IPS-20b (cell line): ENCODE data around the gene A4GALT.
"Not testable (repeated sequence)": the region's sequence is repeated elsewhere in the genome, so short reads cannot be mapped to it uniquely, and the experiment has no call there.

Experiments used
- H3K27ac ChIP-seq: one replicate; pipeline ENCODE4 v1.5.1; 2013; ENCODE audit warnings: low read length
- H3K27me3 ChIP-seq: 2 replicates; pipeline ENCODE4 v1.6.1; 2013; ENCODE audit warnings: mild to moderate bottlenecking, low read length, inconsistent platforms; ENCODE audit not compliant: insufficient read depth
- H3K36me3 ChIP-seq: 2 replicates; pipeline ENCODE4 v1.6.1; 2013; ENCODE audit warnings: low read depth, mild to moderate bottlenecking, inconsistent platforms, low read length, moderate library complexity; ENCODE audit not compliant: insufficient read depth
- H3K4me1 ChIP-seq: 2 replicates; pipeline ENCODE4 v1.6.1; 2013; ENCODE audit warnings: mild to moderate bottlenecking, control low read depth, inconsistent platforms, low read length, moderate library complexity; ENCODE audit not compliant: insufficient read depth
- H3K4me3 ChIP-seq: 2 replicates; pipeline ENCODE4 v1.5.1; 2013; ENCODE audit warnings: mild to moderate bottlenecking, low read length, inconsistent platforms
- H3K9ac ChIP-seq: 2 replicates; pipeline ENCODE4 v1.6.1; 2013; ENCODE audit warnings: low read depth, mild to moderate bottlenecking, inconsistent platforms, low read length, moderate library complexity
- H3K9me3 ChIP-seq: 2 replicates; pipeline ENCODE4 v1.6.1; 2013; ENCODE audit warnings: mild to moderate bottlenecking, low read depth, low read length, inconsistent platforms; ENCODE audit not compliant: insufficient read depth

Gene A4GALT

DNA sequence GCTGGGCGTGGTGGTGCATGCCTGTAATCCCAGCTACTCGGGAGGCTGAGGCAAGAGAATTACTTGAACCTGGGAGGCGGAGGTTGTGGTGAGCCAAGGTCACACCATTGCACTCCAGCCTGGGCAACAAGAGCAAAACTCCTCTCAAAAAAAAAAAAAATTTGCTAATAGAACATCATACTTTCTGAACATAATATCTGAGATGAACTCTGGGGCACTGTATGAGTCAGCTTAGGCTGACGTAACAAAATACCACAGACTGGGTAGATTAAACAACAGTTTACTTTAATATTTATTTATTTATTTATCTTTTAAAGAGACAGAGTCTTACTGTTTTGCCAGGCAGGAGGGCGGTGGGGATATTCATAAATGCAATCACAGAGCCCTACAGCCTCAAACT, 34.9 kb upstream of the A4GALT start:
- not testable (repeated sequence) for H3K27me3 ChIP-seq, H3K9ac ChIP-seq, H3K27ac ChIP-seq, H3K9me3 ChIP-seq, H3K36me3 ChIP-seq, H3K4me3 ChIP-seq, H3K4me1 ChIP-seq

- not testable (repeated sequence) for H3K9ac ChIP-seq, H3K27me3 ChIP-seq, H3K36me3 ChIP-seq, H3K4me1 ChIP-seq, H3K9me3 ChIP-seq, H3K27ac ChIP-seq, H3K4me3 ChIP-seq
Measured at GRCh38 chr22:42755121-42755520, 34.5 kb upstream of the A4GALT start.

DNA sequence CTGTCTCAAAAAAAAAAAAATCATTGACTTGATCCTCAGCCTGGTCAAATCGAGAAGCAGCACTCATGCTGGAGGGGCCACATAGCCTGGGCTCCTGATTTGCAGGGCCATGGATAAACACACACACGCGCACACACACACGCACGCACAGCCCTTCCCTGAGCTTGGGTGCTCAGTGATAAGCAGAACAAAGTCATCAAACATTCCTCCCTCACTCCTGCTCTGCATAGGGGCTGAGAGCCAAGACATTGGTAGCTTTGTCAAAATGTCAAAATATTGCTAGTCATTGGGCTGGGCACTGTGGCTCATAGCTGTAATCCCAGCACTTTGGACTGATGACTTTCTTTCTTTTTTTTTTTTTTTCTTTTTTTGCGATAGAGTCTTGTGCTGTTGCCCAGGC, 34.0 kb upstream of the A4GALT start:
- no peak overlapping the region for H3K9ac ChIP-seq
- H3K9me3 ChIP-seq = no peaks in the 10 kb centered on the region
- H3K36me3 ChIP-seq = no peaks in the 10 kb centered on the region
- H3K4me1 ChIP-seq = no peaks in the 10 kb centered on the region; the same call in 1 of the 2 replicates
- H3K4me3 ChIP-seq = no peak overlapping the region
- no peak overlapping the region for H3K27ac ChIP-seq
- no peaks in the 10 kb centered on the region; the same call in 1 of the 2 replicates for H3K27me3 ChIP-seq

DNA sequence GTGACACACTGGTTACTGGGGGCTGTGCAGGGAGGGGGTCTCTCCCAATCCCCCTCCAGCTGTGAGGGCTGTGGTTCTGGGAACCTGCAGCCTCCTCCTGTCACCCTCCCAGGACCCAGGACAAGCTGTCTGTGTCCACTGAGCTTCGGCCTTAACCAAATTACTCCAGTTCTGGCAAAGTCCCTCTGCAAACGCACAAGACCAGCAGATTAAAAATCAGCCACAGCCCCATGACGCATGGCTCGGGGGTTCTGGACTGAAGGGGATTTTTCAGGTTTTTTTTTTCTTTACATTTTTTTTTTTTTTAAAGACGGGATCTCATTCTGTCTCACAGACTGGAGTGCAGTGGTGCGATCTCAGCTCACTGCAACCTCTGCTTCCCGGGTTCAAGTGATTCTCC, 32.2 kb upstream of the A4GALT start:
- Histone ChIP-seq H3K36me3 (no peaks in the 10 kb centered on the region), H3K9ac (no peak overlapping the region), H3K27ac (no peak overlapping the region), H3K4me3 (no peak overlapping the region), H3K4me1 (no peaks in the 10 kb centered on the region; the same call in 1 of the 2 replicates), H3K9me3 (no peaks in the 10 kb centered on the region), H3K27me3 (no peaks in the 10 kb centered on the region; the same call in 1 of the 2 replicates)

DNA sequence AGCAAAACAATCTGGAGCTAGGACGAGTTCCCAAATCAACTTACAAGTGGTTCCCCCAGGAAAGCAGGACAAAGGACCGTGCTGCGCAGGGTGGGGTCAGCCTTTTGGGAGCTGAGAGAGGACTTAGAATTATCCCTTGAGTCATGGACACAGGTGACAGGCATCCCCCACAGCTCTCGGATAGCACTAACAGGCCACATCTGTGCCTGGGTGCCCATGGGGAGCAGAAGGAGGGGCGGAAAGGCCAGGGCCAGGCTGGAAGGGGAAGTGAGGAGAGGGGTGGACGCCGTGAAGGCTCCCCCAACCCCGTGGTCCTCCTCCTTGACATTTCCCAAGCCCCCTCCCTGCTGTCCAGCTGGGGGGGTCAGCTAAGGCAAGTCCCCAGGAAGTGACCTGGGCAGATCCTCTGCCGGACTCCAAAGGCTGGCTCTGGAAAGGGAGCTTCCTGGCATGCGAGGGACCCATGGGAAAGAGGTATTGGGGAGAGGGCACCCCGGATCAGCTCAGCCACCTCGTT, 31.6 kb upstream of the A4GALT start:
- H3K27me3 ChIP-seq = no peaks in the 10 kb centered on the region
- no peaks in the 10 kb centered on the region for H3K9me3 ChIP-seq
- H3K4me1 ChIP-seq = no peaks in the 10 kb centered on the region
- H3K27ac ChIP-seq = no peak overlapping the region
- no peaks in the 10 kb centered on the region for H3K36me3 ChIP-seq
- no peak overlapping the region for H3K4me3 ChIP-seq
- H3K9ac ChIP-seq = no peak overlapping the region

GRCh38 chr22:42750421-42750820, 29.8 kb upstream of the A4GALT start:
- not testable (repeated sequence) for H3K4me1 ChIP-seq, H3K36me3 ChIP-seq, H3K27me3 ChIP-seq, H3K9me3 ChIP-seq, H3K9ac ChIP-seq, H3K27ac ChIP-seq, H3K4me3 ChIP-seq

DNA sequence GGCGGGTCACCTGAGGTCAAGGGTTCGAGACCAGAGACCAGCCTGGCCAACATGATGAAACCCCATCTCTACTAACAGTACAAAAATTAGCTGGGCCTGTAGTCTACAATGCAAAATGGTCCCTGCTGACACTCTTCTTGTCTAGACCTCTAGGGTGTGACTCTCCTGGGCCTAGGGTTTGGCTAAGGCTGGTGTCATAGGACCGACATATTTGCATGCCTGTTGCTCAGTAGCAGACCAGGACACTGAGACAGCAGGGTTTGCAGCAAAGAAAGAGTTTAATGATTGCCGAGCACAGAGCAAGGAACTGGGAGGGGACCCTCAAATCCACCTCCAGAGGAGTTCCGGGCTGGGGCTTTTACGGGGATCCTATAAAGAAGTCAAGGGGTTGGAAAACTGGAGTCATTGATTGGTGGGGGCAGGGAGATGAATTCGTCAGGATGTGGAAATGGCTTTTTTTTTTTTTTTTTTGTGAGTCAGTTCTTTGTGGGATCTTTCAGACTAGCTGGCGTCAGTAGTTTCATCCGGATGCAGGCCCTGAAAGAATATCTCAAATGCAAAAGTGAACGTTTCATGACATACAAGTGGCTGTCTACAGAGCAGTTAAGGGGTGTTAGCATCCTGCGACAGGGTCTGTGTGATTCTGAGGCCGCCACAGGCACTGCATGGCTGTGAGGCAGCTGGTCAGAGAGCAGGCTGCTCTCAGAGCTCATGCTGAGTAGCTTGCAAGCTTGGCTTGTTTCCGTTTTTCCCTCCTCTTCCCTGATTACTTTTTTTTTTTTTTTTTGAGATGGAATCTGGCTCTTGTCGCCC, 27.2 kb upstream of the A4GALT start:
- H3K4me3 ChIP-seq = no peak overlapping the region
- no peak overlapping the region for H3K27ac ChIP-seq
- no peak overlapping the region for H3K9ac ChIP-seq
- H3K9me3 ChIP-seq = no peaks in the 10 kb centered on the region
- H3K4me1 ChIP-seq = no peaks in the 10 kb centered on the region; the same call in 1 of the 2 replicates
- no peaks in the 10 kb centered on the region for H3K27me3 ChIP-seq
- no peaks in the 10 kb centered on the region for H3K36me3 ChIP-seq

DNA sequence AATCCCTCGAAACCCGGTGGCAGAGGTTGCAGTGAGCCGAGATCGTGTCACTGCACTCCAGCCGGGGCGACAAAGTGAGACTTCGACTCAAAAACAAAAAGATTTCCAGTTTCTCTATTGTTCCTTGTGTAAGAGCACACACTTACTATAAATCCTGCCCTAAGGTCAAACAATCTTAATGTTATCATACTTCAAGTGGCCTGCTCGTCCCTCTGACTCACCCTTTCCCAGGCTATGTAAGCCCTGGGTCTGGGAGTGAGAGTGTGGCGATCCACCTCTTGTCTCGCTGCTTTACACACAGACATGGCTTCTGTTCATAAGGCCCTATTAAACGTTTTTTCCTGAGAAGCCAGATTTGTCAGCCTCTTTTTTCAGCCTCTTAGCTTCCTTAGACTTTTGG, 24.4 kb upstream of the A4GALT start:
- H3K4me1 ChIP-seq = no peaks in the 10 kb centered on the region; the same call in none of the 2 replicates
- H3K36me3 ChIP-seq = no peaks in the 10 kb centered on the region
- H3K27me3 ChIP-seq = no peaks in the 10 kb centered on the region
- no peak overlapping the region for H3K9ac ChIP-seq
- H3K9me3 ChIP-seq = no peaks in the 10 kb centered on the region
- H3K4me3 ChIP-seq = no peak overlapping the region
- no peak overlapping the region for H3K27ac ChIP-seq

DNA sequence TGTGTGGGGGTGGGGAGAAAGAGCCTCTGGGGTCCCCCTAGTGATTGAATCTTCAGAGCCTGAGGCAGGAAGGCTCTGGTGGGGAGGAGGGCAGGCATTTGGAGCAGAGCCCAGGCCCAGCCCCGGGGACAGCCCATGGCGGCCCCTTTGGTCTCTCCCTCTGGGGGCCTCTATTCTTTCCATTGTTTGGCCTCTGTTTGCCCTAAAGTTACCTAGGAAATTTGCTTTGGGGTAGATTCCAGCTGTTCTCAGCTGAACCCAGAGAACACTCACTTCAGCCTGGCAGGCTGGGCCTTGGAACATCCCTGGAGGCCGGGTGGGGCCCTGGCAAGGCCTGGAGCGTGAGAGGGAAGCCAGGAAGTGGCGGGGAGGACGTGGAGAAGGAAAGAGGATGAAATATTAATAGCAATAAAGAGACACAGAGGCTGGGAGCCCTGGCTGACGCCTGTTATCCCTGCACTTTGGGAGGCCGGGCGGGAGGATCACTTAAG, 22.9 kb upstream of the A4GALT start:
- H3K27ac ChIP-seq = no peak overlapping the region
- no peaks in the 10 kb centered on the region for H3K27me3 ChIP-seq
- no peak overlapping the region for H3K9ac ChIP-seq
- H3K36me3 ChIP-seq = no peaks in the 10 kb centered on the region
- H3K9me3 ChIP-seq = no peaks in the 10 kb centered on the region
- no peaks in the 10 kb centered on the region; the same call in none of the 2 replicates for H3K4me1 ChIP-seq
- H3K4me3 ChIP-seq = no peak overlapping the region; the same call in 1 of the 2 replicates

GRCh38 chr22:42742940-42743339, 22.3 kb upstream of the A4GALT start:
- Histone ChIP-seq H3K27ac (no peak overlapping the region), H3K9me3 (no peaks in the 10 kb centered on the region), H3K9ac (no peak overlapping the region), H3K27me3 (no peaks in the 10 kb centered on the region), H3K4me1 (no peaks in the 10 kb centered on the region; the same call in none of the 2 replicates), H3K36me3 (no peaks in the 10 kb centered on the region), H3K4me3 (no peak overlapping the region; the same call in 1 of the 2 replicates)

- not testable (repeated sequence) for H3K4me1 ChIP-seq, H3K36me3 ChIP-seq, H3K4me3 ChIP-seq, H3K9me3 ChIP-seq, H3K27me3 ChIP-seq, H3K9ac ChIP-seq, H3K27ac ChIP-seq
Measured at GRCh38 chr22:42740320-42740719, 19.6 kb upstream of the A4GALT start.

DNA sequence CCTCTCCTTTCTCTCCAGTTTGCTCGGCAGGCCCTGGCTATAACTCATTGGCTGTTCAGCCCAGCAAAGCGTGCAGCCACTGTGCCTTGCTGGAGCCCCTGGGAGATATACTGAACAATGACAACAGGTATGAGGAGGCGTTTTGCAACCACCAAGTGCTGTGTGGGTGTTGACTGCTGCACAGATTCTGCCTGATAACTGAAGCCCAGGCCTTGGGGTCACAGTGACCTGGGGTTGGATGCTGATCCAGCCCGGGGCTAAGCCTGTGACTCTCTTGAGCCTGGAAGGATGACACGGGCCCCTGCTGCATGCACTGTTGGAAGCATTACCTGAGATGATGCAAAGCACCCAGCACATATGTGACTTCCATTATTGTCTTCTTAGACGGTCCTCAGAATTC, 13.7 kb upstream of the A4GALT start:
- no peaks in the 10 kb centered on the region for H3K9me3 ChIP-seq
- H3K9ac ChIP-seq = no peak overlapping the region
- no peaks in the 10 kb centered on the region for H3K27me3 ChIP-seq
- no peaks in the 10 kb centered on the region for H3K36me3 ChIP-seq
- H3K27ac ChIP-seq = no peak overlapping the region
- no peaks in the 10 kb centered on the region for H3K4me1 ChIP-seq
- no peak overlapping the region for H3K4me3 ChIP-seq
